ENCODE measurements around the gene MUC5AC.
"Not testable (repeated sequence)": the region's sequence is repeated elsewhere in the genome, so short reads cannot be mapped to it uniquely, and the experiment has no call there.

The MUC5AC gene

DNA sequence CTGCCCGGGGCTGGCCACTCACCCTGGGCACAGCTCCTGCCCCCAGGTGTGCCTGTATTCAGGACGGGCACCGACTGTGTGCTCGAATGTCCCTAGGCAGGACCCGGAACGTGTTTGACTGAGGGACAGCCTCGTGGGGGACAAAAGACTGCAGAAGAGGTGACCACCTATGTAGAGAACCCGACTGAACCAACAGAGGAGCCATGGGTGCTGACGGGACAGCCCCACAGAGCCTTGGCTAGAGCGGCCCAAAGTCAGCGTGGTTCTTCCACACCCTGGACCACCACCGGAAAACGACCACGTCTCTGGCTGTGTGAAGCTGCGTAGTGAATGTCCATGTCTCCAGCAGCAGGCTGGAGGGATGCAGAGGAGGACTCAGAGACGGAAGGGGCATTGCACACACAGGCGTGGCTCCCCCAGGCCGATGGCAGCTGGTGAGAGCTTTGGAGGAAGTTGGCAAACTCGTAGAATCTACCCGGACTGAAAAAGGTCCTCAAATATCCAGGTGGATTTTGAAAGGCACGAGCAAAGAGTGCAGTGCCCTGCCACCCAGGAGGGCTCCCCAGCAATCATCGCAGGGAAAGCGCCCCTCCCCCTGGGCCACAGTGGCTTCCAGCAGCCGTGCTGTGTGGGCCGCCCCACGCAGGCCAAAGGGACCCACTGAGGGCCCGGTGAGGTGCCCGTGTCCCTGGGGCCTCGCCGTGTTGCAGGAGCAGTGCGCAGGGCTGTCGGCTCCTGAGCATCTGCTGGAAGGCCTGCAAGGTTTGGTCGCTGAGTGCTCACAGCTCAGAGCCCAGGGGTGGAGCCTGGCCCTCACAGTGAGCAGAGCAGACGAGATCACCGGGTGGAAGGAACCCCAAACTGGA lies 47.6 kb downstream of the MUC5AC start:
- DNase-seq (ENCODE audit: extremely low read depth in 1 of 2, low read depth in 1 of 2), result no peak

DNA sequence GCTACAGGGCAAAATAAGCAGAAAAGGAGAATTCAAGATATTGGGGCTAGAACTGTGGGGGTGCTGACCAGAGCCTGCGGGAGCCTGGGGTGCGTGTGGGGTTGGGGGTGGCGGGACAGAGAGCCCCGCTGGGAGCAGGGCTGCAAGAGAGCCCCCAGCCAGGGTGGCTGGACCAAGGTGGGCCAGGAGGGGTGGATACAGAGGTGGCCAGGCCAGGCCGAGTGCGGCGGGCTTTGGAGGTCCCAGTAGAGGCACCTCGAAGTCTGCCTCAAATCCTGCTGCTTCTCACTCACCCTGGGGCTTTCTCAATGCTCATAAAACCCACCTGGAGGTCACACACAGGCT lies 48.2 kb downstream of the MUC5AC start:
- no peak for DNase-seq (ENCODE audit: extremely low read depth in 1 of 2, low read depth in 1 of 2)

DNA sequence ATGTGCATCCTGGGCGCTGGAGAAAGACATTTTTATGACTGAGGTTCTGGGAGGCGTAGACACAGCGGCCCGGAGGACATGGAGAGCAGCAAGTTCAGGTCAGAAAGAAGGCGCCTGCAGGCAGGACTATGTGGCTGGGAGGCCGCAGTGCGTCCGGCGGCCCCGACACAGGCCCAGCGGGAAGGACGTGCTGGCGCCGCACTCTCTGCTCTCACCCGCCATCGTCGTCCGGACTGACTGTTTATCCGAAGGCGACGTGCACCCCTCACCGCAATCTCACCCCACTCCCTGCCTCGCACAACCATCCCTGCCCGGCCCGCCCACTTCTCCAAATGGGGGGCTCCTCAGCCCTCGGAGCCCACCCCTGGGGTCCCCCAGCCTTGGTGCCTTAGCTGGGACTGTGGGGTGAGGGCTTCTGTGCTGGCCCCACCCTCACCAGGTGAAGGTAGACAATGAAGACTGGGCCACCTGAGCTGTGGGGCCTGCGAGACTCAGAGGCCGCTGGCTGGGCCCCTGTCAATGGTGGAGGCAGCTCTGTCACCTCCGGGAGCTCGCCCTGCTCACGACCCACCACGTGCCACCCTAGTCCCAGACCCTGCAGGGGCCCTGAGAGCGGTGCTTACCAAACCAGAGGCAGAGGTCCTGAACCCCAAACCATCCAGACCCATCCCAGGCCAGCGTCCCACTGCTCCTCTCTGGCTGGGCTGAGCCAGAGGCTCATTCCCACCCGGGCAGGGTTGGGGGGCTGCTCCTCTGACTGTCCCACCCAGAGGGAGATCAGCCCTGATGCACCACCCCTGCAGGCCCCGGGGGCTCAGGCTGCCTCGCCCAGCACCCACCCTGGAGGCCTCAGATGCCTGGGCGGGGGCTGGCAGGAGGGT lies 48.9 kb downstream of the MUC5AC start:
- no peak for DNase-seq (ENCODE audit: extremely low read depth in 1 of 2, low read depth in 1 of 2)

DNA sequence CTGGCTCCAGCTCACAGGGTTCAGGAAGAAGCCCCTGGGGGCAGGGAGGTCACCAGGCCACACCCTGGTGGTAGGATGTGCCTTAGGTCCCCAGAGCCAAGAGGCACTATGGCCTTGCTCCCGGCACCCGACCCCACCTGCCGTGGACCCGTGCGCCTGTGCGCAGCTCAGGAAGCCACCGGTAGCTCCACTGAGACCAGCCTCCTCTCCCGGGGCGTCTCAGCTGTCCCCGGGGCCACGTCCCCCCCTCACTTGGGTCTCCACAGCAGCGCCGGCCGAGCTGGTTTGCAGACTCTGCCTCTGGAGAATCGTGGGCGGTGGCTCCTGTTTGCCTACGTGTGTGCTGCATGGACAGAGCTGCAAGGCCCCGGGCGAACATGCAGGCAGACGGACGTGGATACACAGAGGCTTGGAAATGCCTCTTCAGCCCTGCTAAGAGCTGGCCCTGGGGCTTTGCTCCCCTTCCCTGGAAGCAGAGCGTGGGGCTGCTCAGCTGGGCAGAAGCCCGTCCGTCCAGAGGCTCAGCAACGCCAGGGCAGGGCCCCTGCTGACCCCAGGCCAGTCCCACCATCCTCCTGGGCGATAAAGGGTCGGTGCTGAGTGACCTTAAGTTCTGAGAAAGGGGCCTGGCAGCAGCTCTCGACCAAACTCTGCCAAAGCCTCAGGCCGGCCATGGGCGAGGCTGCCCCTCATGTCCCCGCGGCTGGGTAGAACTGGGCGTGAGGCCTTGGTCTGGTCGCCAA lies 49.8 kb downstream of the MUC5AC start:
- DNase-seq (ENCODE audit: extremely low read depth in 1 of 2, low read depth in 1 of 2), result no peak

- no peak for DNase-seq (ENCODE audit: extremely low read depth in 1 of 2, low read depth in 1 of 2)
These were observed 50.3 kb downstream of the MUC5AC start for GRCh38 chr11:1208144-1208393.

GRCh38 chr11:1208394-1209261 lies 50.9 kb downstream of the MUC5AC start:
- DNase-seq (ENCODE audit: extremely low read depth in 1 of 2, low read depth in 1 of 2), result no peak

DNA sequence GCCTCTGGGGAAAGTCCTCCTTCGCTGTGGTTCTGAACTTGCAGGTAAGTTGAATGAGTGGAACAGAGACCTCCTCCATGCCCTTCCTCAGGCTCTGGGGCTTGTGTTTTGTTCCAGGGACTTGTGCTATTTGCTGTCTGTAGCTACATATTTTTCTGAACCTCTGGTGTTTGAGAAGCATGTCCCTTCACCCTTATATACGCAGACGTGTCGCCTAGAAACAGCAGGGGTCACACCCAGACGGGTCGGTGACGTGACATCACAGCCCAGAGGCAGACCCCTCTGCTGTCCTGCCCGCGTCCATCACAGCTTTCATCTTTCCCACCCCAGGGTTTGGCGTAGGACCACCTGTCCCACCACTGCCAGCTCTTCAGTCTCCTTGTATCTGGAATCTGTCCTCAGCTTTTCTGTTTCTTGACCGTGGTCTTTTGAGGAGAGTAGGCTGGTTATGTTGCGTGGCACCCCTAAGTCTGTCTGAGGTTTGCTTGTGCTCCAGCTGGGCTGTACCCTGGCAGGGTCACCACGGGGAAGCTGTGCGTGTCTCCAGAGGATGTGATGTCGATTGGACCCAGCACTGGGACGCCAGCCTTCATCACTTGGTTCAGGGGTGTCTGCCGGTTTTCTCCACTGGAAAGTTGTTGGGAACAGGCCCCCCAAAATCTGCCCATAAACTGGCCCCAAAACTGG lies 51.8 kb downstream of the MUC5AC start:
- DNase-seq (ENCODE audit: extremely low read depth in 1 of 2, low read depth in 1 of 2), result no peak

DNA sequence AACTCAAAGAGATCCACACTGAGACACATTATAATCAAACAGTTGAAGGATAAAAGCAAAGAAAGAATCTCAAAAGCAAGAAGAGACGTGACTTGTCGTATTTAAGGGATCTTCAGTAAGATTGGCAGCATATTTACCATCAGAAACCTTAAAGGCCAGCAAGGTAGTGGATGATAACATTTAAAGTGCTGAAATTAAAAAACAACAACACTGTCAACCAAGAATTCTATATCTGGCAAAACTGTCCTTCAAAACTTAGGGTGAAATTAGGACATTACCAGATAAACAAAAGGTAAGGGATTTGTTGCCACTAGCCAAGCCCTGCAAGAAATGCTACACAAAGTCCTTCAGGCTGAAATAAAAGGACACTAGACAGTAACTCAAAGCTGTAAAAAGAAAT lies 54.1 kb downstream of the MUC5AC start:
- no peak for DNase-seq (ENCODE audit: extremely low read depth in 1 of 2, low read depth in 1 of 2)

DNA sequence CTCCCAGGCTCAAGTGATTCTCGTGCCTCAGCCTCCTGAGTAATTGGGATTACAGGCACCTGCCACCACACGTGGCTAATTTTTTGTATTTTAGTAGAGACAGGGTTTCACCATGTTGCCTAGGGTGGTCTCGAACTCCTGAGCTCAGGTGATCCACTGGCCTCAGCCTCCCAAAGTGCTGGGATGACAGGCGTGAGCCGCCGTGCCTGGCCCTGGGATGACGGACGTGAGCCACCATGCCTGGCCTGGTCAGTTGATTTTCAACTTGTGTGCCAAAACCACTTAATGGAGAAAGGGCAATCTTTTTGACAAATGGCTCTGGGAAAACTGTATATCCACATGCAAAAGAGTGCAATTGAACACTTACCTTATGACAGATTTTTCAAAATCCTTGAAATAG lies 58.1 kb downstream of the MUC5AC start:
- not testable (repeated sequence) for DNase-seq (ENCODE audit: extremely low read depth in 1 of 2, low read depth in 1 of 2)

DNA sequence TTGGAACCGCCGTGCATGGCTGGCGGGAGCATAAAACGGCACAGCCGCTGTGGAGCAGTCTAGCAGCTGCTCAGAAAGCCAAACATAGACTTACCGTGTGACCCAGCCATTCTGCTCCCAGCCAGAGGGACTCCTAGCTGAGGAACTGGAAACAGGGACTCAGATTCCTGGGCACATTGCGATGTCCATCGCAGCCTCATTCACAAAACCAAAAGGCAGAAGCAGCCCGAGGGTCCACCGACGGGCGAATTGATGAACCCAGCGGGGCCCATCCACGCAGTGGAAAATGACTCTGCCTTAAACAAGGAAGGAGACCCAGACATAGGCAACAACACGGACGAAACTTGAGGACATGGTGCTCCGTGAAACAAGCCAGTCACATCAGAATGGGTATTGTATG lies 59.4 kb downstream of the MUC5AC start:
- DNase-seq (ENCODE audit: extremely low read depth in 1 of 2, low read depth in 1 of 2), result no peak

DNA sequence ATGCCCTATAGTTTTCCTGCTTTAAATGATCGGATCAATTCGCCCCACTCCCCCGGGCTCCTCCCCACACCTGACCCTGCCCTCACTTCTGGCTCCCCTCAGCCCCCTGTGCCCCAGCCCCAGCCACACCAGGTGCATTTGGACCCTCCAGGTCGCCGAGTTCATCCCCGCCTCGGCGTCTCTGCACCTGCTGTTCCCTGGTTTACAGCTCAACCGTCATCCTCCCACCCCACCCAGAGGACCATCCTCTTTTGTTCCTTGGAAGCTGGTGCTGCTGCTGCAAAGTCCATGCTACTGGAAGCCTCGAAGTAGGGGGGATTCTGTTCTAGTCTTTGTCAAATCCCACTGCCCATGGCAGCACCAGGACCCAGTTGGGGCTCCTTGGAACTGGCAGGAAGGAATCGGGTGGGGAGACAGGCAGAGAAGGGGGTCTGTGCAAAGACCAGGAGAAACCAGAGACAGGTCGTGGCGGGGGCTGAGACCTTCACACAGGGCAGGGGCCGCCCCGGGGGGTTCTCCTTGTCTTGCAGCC lies 60.6 kb downstream of the MUC5AC start:
- no peak for DNase-seq (ENCODE audit: extremely low read depth in 1 of 2, low read depth in 1 of 2)

DNA sequence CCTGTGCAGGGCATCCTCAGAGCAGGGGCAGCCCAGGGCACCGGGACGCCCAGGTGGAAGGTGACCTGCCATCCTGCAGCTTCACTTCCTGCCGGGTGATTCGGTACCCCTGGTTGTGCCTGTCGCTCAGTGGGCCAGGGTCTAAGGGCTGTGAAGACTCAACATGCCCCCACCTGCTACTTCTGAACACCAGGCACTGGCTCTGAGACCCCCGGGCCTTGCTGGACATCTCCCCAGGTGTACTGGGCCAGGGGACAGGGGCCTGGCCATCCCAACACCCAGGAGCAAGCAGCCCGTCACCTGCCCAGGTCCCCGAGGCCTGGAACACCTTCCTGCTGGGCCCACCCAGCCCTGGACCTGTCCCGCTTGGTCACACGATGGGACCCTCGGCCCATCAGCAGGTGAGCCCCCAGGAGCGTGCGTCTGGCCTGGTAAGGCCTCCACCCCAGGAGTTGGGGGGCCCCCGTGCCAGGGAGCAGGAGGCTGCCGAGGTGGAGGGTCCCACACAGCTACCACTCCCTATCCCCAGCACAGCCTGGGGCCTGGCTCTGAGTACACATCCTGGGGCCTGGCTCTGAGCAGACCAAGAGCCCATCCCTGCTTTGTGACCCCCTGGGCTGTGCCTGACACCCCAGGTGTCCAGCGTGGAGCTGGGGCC lies 61.2 kb downstream of the MUC5AC start:
- DNase-seq (ENCODE audit: extremely low read depth in 1 of 2, low read depth in 1 of 2), result no peak

DNA sequence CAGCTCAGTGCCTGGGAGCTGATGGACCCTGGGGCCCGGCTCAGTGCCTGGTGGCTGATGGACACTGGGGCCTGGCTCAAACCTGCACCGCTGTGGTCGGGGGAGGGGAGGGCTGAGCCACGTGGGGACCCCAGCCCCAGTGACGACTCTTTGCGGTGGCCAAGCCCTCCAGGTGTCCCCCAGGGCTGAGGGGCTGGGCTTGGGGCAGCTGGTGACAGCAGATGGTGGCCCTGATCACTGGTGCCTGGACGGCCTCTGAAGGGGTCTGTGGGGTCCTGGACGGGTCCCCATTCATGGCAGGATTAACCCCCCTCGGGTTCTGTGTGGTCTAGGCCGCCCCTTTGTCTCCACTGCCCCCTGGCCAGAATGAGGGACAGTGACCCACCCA lies 61.7 kb downstream of the MUC5AC start:
- DNase-seq (ENCODE audit: extremely low read depth in 1 of 2, low read depth in 1 of 2), result no peak

DNA sequence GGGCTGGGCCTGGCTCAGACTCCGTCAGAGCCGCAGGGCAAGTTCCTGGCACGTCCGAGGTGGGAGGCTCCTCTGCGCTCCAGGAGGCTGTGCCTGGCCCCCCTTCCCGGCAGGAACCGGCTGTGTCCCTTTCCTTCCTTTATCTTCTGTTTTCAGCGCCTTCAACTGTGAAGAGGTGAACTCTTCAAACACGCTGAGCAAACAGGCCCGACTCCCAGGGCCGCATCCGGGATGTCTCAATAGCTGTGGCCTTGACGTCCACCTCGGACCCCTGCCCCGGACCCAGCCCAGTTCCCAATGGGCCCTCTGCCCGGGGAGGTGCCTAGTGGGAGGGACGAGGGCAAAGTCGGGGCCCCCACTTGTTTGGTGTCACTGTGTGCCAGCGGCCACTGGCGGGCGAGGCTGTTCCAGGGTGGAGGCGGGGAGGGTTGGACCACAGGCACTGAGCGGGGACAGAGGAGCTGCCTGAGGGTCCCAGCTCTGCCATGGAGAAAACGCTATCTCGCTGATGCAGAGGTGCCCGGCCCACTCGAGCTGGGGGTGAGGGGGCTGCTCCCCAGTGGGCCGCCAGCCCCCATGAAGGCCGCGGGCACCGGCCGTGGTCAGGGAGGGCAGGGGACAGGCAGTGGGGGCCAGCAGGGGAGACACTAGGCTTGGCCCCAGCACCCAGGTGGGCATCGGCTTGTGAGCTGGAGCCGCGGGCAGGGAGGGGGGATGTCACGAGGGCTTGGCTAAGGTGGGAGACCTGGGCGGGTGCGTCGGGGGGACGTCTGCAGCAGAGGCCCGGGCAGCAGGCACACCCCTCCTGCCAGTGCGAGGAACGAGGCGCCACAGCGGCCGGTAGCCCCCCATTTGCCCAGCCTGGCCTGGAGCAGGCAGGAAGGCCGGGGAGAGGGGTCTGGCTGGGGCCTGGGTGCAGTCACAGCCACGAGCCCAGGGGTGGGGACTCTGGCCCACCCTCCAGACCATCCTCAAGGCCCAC lies 62.4 kb downstream of the MUC5AC start:
- no peak for DNase-seq (ENCODE audit: extremely low read depth in 1 of 2, low read depth in 1 of 2)

DNA sequence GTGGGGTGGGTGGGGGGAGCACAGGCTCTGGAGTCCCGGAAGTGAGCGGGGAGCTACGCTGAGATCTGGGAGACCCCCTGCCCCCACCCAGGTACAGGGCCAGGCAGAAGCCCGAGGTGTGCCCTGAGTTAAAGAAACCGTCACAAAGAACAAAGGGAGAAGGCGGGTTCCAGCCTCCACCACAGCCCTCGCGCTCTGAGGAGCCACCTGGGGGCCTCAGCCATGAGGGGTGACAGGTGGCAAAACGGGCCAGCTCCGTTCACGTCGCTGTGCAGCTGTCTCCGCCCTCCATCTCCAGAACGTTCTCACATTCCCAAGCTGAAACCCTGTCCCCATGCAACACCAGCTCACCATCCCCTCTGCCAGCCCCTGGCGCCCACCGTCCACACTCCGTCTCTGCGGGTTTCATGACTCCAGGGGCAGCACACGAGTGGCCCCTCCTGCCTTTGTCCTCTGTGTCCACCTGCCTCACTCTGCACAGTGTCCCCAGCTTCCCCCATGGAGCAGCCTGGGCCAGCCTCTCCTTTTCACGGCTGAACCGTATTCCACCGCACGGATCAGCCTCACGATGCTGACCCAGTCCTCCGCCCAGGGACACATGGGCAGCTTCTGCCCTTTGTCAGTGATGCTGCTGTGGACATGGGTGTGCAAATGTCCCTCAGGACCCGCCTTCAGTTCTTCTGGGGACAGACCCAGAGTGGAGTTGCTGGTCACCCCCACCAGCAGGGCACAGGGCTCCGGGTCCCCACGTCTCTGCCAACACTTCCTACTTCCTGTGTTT lies 63.4 kb downstream of the MUC5AC start:
- DNase-seq (ENCODE audit: extremely low read depth in 1 of 2, low read depth in 1 of 2), result no peak

DNA sequence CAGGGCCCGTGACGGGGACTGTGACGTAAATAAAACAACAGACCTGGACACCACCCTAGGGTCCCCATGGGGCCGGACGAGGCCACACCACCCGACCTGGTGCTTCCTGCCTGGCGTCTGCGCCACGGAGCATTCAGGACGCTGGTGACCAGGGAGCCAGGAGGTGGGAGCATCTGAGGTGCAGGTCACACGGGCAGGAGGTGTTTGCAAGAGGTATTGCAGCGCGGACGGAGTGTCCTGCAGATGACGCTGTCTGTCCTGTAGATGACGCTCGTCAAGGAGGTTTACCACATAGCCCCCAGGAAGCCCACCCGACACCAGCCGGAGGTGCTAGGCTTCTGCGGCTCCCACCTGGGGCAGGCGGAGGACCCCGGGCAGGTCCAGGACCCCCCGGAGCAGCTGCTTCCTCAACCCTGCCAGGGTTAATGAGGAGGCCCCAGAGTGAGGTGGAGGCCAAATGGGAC lies 64.1 kb downstream of the MUC5AC start:
- DNase-seq (ENCODE audit: extremely low read depth in 1 of 2, low read depth in 1 of 2), result no peak

Measured in stimulated activated CD8-positive, alpha-beta memory T cell treated with anti-CD3 and anti-CD28 coated beads, Interleukin-7, amount 100 ng/mL, for 48 hours (primary cell).